NCI-H774 (cell line): ENCODE measurements around the gene OTOF.

ENCODE experiments used
- DNase-seq: peaks from one replicate; lab custom pipeline; 2025; lab: John Stamatoyannopoulos, UW

Gene OTOF

DNA sequence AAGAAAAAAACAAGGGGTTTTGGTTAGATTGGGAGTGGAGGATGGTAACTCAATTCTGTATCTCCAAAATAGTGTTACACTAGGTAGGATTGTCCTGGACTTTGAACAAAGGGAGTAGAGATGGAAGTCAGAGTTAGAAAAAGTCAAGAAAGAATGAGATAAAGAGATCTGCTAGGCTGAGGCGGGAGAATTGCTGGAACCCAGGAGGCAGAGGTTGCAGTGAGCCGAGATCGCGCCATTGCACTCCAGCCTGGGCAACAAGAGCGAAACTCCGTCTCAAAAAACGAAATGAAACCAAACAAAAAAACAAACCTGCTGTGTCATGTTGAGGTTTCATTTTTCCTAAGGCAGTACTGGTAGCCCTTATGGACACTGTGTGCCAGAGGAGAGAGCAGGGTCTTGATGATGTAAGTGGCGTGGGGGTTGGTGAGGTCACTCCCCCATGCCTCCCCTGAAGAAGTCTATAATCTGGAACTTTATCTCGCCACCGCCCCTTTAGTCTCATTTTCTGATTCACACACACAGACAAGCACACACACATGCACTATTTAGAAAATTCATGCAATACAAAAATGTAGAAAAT lies 65.7 kb downstream of the OTOF start:
- no peak for DNase-seq

DNA sequence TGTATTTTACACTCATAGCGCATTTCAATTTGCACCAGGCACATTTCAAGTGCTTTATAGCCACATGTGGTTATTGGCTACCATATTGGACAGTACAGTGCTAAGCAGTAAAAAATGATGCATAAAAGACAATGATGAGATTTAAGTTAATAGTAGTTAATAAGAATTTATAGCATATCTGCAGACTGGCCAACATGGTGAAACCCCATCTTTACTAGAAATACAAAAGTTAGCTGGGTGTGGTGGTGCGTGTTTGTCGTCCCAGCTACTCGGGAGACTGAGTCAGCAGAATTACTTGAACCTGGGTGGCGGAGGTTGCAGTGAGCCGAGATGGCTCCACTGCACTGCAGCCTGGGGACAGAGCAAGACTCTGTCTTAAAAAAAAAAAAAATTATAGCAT lies 66.5 kb downstream of the OTOF start:
- no peak for DNase-seq

DNA sequence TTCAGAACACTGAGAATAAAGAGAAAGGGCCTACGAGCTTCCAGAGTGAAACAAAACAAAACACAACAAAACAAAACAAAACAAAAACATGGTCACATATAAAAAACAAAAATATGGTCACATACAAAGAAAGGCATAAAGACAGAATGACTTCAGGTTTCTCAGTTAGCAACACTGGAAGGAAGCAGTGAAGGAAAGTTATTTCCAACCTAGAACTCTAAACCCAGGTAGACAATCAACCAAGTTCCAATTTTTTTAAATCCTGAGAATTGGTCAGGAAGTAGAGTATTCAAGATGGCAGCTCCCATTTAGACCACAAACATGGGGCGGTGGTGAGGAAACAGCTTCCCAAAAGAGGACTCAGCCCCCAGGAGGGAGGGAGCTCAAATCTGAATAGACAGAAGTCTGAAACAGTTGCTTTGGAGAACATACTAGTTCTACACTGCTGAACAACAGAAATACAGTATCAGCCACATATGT lies 67.1 kb downstream of the OTOF start:
- no peak for DNase-seq

DNA sequence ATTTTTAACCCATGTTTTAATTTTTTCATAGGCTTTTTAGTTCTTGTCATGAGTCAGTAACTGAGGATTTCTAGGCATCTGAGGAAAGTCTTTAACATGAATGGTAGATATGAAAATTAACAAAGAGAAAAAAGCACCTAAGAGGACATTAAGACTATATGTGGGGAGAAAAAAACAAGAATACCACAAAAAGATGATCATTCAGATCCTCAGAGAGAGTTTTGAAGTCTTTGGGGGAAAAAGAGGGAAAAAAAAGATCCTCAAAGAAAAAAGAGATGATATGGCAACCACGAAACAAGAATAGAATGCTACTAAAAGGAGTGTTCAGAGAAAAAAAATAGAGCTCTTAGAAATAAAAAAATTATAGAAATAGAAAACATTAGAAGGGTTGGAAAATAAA lies 68.1 kb downstream of the OTOF start:
- no peak for DNase-seq

DNA sequence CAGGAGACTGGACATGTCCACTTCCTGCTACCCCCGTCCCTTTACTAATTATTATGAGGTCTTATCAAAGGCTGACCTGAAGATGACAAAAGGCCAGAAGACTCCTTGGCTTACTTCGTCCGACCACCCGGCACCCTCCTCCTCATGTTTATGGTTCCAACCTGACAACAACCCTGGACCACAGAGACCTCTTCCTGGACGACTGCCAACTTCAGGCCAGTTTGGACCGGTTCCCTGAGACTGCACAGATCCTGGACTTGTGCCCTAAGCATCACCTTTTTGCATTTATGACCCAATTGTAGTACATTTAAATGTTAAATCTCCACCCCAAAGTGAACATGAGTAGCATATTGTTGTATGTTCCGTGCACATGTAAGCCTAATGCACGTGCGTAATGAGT lies 70.4 kb downstream of the OTOF start:
- DNase-seq, result no peak
